B cell (primary cell): Measurements from ENCODE around the gene GRK3. TPM values are rescaled to one million over a fixed set of nuclear protein-coding genes. Genes with fewer than 3 reads are reported as not detected.
A peak's percentile ranks its signal among the peaks of the same experiment; 100 is the strongest.

ENCODE experiments used
- ATAC-seq: fragments of 200-7000 bp; cut with Tn5 transposase; one replicate; pipeline ENCODE4 v1.10.0; 2021; ENCODE audit warnings: low read depth, mild to moderate bottlenecking, moderate number of reproducible peaks, moderate library complexity
- CTCF ChIA-PET: fragments of 350-600 bp; sonication (Branson Sonifier 250); formaldehyde crosslinking; loops from one replicate; lab custom pipeline; 2021; ENCODE audit warnings: antibody characterized with exemption, inconsistent platforms; lab: Charles Lee
- POLR2A ChIA-PET: fragments of 350-600 bp; sonication (Branson Sonifier 250); formaldehyde crosslinking; loops from one replicate; lab custom pipeline; 2021; ENCODE audit warnings: antibody characterized with exemption; lab: Charles Lee
- DNase-seq: peaks from one replicate; pipeline ENCODE4 v3.0.0; 2013
- H2AFZ ChIP-seq: 2 replicates; pipeline ENCODE4 v1.6.1; 2012; ENCODE audit warnings: mild to moderate bottlenecking, low read depth, low read length; ENCODE audit not compliant: insufficient read depth, poor library complexity, severe bottlenecking
- H3K27ac ChIP-seq, 2 donors: 1 replicate in 1 of 2; 2 replicates in 1 of 2; pipeline ENCODE4 v1.5.1; 2012 to 2013; ENCODE audit warnings: low read length in 2 of 2, mild to moderate bottlenecking in 2 of 2, moderate library complexity in 1 of 2
- H3K27me3 ChIP-seq, 4 experiments: fragments of 200-600 bp in 1 of 4; sonication (generic) in 1 of 4; replicated peaks in 1 of 4; 1 replicate in 2 of 4; 2 replicates in 2 of 4; pipeline versions ENCODE4 v1.6.1 to v1.7.0; 2013 to 2016; ENCODE audit warnings: low read length in 3 of 4, mild to moderate bottlenecking in 2 of 4, mixed read lengths in 1 of 4, moderate library complexity in 1 of 4; ENCODE audit not compliant: insufficient read depth in 4 of 4, control insufficient read depth in 3 of 4; ENCODE audit errors: control extremely low read depth in 1 of 4
- H3K36me3 ChIP-seq, 2 experiments: replicated peaks in 1 of 2; 1 replicate in 1 of 2; 2 replicates in 1 of 2; pipeline versions ENCODE4 v1.6.1 to v1.7.1; 2013; ENCODE audit warnings: low read length in 1 of 2; ENCODE audit not compliant: insufficient read depth in 2 of 2, control insufficient read depth in 1 of 2; ENCODE audit errors: control extremely low read depth in 1 of 2, extremely low read depth in 1 of 2
- H3K4me1 ChIP-seq, 2 donors: fragments of 200-600 bp in 1 of 2; sonication (generic) in 1 of 2; 1 replicate in 1 of 2; 2 replicates in 1 of 2; pipeline versions ENCODE4 v1.5.1 to v1.6.1; 2013 to 2017; ENCODE audit warnings: low read length in 2 of 2; ENCODE audit not compliant: control insufficient read depth in 2 of 2, insufficient read depth in 2 of 2
- H3K4me2 ChIP-seq: replicated peaks from 2 replicates; pipeline ENCODE3; 2012; ENCODE audit warnings: mild to moderate bottlenecking, low read depth, low read length; ENCODE audit not compliant: poor library complexity, severe bottlenecking
- H3K4me3 ChIP-seq, 5 experiments: fragments of 200-600 bp in 1 of 5; sonication (generic) in 1 of 5; 1 replicate in 3 of 5; 2 replicates in 2 of 5; pipeline versions ENCODE4 v1.5.1 to v1.7.0; 2011 to 2016; ENCODE audit warnings: low read length in 4 of 5, mild to moderate bottlenecking in 4 of 5, low read depth in 2 of 5, control low read depth in 1 of 5, moderate library complexity in 1 of 5; ENCODE audit not compliant: insufficient read depth in 1 of 5; ENCODE audit errors: control extremely low read depth in 1 of 5, extremely low read depth in 1 of 5
- H3K79me2 ChIP-seq: fragments of 200-600 bp; sonication (generic); one replicate; pipeline ENCODE4 v1.6.0; 2016; ENCODE audit warnings: low read length; ENCODE audit not compliant: control insufficient read depth, insufficient read depth
- H3K9ac ChIP-seq: fragments of 200-600 bp; sonication (generic); 2 replicates; pipeline ENCODE4 v1.6.1; 2017; ENCODE audit warnings: mild to moderate bottlenecking, low read length, moderate library complexity
- H3K9me3 ChIP-seq, 3 donors: one replicate each; pipeline versions ENCODE4 v1.6.1 to v1.7.1; 2013; ENCODE audit warnings: low read length in 2 of 3; ENCODE audit not compliant: control insufficient read depth in 2 of 3, insufficient read depth in 1 of 3; ENCODE audit errors: control extremely low read depth in 1 of 3
- H4K20me1 ChIP-seq: 2 replicates; pipeline ENCODE4 v1.6.0; 2012; ENCODE audit warnings: mild to moderate bottlenecking, low read length; ENCODE audit not compliant: insufficient read depth, control insufficient read depth, poor library complexity, severe bottlenecking
- H3K27ac Mint-ChIP-seq: one replicate; pipeline ENCODE4 v1.8.0; 2021; ENCODE audit warnings: mixed read lengths
- H3K27me3 Mint-ChIP-seq: one replicate; pipeline ENCODE4 v1.8.0; 2021; ENCODE audit warnings: mixed read lengths
- H3K4me1 Mint-ChIP-seq: one replicate; pipeline ENCODE4 v1.8.0; 2021; ENCODE audit warnings: mixed read lengths
- H3K4me3 Mint-ChIP-seq: one replicate; pipeline ENCODE4 v1.8.0; 2021; ENCODE audit warnings: mixed read lengths
- H3K9me3 Mint-ChIP-seq: one replicate; pipeline ENCODE4 v1.8.0; 2022; ENCODE audit warnings: mixed read lengths; ENCODE audit not compliant: insufficient read depth
- CTCF ChIP-seq: fragments of 200-600 bp; IDR thresholded peaks from one replicate; pipeline ENCODE4 v1.8.0; 2022; ENCODE audit warnings: antibody characterized with exemption, mild to moderate bottlenecking
- EZH2 ChIP-seq: IDR thresholded peaks from 2 replicates; pipeline ENCODE4 v1.6.1; 2012; ENCODE audit warnings: borderline replicate concordance, low read depth, mild to moderate bottlenecking, moderate library complexity, low read length; ENCODE audit not compliant: insufficient read depth, poor library complexity, severe bottlenecking
- whole genome bisulfite sequencing: methylation state at CpG from one replicate; pipeline ENCODE4 v1.1.5; 2013; ENCODE audit warnings: missing lambda C conversion rate; ENCODE audit not compliant: insufficient coverage; 5-methylcytosine and 5-hydroxymethylcytosine counted together
- intact Hi-C: fragments of 100-400 bp; cut with micrococcal nuclease; formaldehyde crosslinking; loops from one replicate; pipeline ENCODE4 v1.10.0; 2022
- polyA plus RNA-seq: library from polyadenylated mRNA; depleted of rRNA; stranded (reverse); fragments of >200 nt; gene quantifications from 2 replicates; pipeline ENCODE4 v1.2.3, GENCODE V29; 2012
- total RNA-seq, 2 donors: library from RNA; stranded (reverse); fragments of 120-200 nt in 1 of 2; gene quantifications; 1 replicate in 1 of 2; 2 replicates in 1 of 2; pipeline versions ENCODE4 v1.2.3 to v1.2.4, GENCODE V29; 2013 to 2022

Gene GRK3
- total and polyA plus RNA-seq, 2 donors (not counting 1 experiment from before 2014, with no cell fraction given) = 17.6 to 61.0 TPM

- Mint-ChIP-seq H3K27ac (peak overlapping the region; percentile 29), H3K4me1 (peaks cover 53% of the 10 kb centered on the region), H3K27me3 (no peaks in the 10 kb centered on the region), H3K4me3 (no peak overlapping the region), H3K9me3 (no peaks in the 10 kb centered on the region)
- peaks cover 93% of the 10 kb centered on the region for H3K79me2 ChIP-seq
- H3K27ac ChIP-seq = peak overlapping the region in 1 of 2 donors; percentile 2
- H3K4me3 ChIP-seq = no peak overlapping the region
- H3K4me1 ChIP-seq = peaks cover 25 to 32% of the 10 kb centered on the region in 2 donors
- no peak overlapping the region for H3K4me2 ChIP-seq
- ChIA-PET POLR2A (no interaction called here), CTCF (interaction anchor here (1.3 kb wide), 1 partner anchor 98 kb away, joined by 4 read pairs; no protein-coding TSS in a partner anchor)
- DNase-seq = no peak
- 83% methylated on average over 2 of the region's 2 CpGs for WGBS
- peaks cover 2 to 25% of the 10 kb centered on the region in 2 experiments for H3K36me3 ChIP-seq
- H3K27me3 ChIP-seq = no peaks in the 10 kb centered on the region
- TF ChIP-seq EZH2 (no peak), CTCF (no peak)
- intact Hi-C loops = loop anchor here (2.0 to 5.0 kb wide), 2 partner anchors 15 to 39 kb away; no protein-coding TSS in a partner anchor
- H3K9ac ChIP-seq = no peak overlapping the region
- H3K9me3 ChIP-seq = peaks cover 0 to 6% (median 3%) of the 10 kb centered on the region in 3 donors
- no peak for ATAC-seq
- peaks cover 56% of the 10 kb centered on the region for H4K20me1 ChIP-seq
- no peak overlapping the region for H2AFZ ChIP-seq
These were observed 77.2 kb downstream of the GRK3 start for GRCh38 chr22:25641650-25642049.

- peaks cover 39% of the 10 kb centered on the region for H4K20me1 ChIP-seq
- Mint-ChIP-seq H3K9me3 (no peaks in the 10 kb centered on the region), H3K27me3 (no peaks in the 10 kb centered on the region), H3K4me3 (peak overlapping the region; percentile 29), H3K27ac (peak overlapping the region; percentile 80), H3K4me1 (peaks cover 54% of the 10 kb centered on the region)
- peaks cover 0 to 6% (median 3%) of the 10 kb centered on the region in 3 donors for H3K9me3 ChIP-seq
- H3K27ac ChIP-seq = peak overlapping the region in 1 of 2 donors; percentile 72
- peak overlapping the region; percentile 2 for H3K9ac ChIP-seq
- H3K4me1 ChIP-seq = peaks cover 25 to 36% of the 10 kb centered on the region in 2 donors
- ATAC-seq (peak; percentile 54), DNase-seq (peak; percentile 45)
- peaks cover 4 to 23% of the 10 kb centered on the region in 2 experiments for H3K36me3 ChIP-seq
- peak overlapping the region; percentile 20 for H3K4me2 ChIP-seq
- H2AFZ ChIP-seq = no peak overlapping the region
- ChIA-PET CTCF (no interaction called here), POLR2A (no interaction called here)
- no peaks in the 10 kb centered on the region for H3K27me3 ChIP-seq
- H3K79me2 ChIP-seq = peaks cover 88% of the 10 kb centered on the region
- H3K4me3 ChIP-seq = no peak overlapping the region
- intact Hi-C loops = loop anchor here (2.0 to 5.0 kb wide), 2 partner anchors 13 to 41 kb away; no protein-coding TSS in a partner anchor
- WGBS = 80% methylated on average over 1 of the region's 9 CpGs
- no peak for TF ChIP-seq CTCF
- no peak for TF ChIP-seq EZH2
These were observed 78.9 kb downstream of the GRK3 start for GRCh38 chr22:25643232-25644000.
